Natural killer cell (primary cell): Measurements from ENCODE around the gene SMTNL1. TPM values are rescaled to one million over a fixed set of nuclear protein-coding genes. Genes with fewer than 3 reads are reported as not detected.
A peak's percentile ranks its signal among the peaks of the same experiment; 100 is the strongest.

ENCODE experiments used
- ATAC-seq, 3 donors: fragments of 150-1000 bp in 2 of 3; fragments of 200-7000 bp in 1 of 3; cut with Tn5 transposase; 1 replicate in 1 of 3; 2 replicates in 2 of 3; pipeline ENCODE4 v1.10.0; 2021; ENCODE audit warnings: mild to moderate bottlenecking in 2 of 3, moderate library complexity in 2 of 3
- DNase-seq, 2 donors: peaks; one replicate each; pipeline versions ENCODE4 v3.0.0 to v3.0.0-alpha.2; 2013 to 2021; ENCODE audit warnings: mixed read lengths in 1 of 2
- H3K27ac ChIP-seq: one replicate; pipeline ENCODE4 v1.5.1; 2013; ENCODE audit warnings: mild to moderate bottlenecking, low read length
- H3K27me3 ChIP-seq: one replicate; pipeline ENCODE4 v1.6.1; 2013; ENCODE audit warnings: low read length; ENCODE audit not compliant: control insufficient read depth, insufficient read depth
- H3K36me3 ChIP-seq: one replicate; pipeline ENCODE4 v1.6.1; 2013; ENCODE audit warnings: low read length; ENCODE audit not compliant: control insufficient read depth, insufficient read depth
- H3K4me1 ChIP-seq: one replicate; pipeline ENCODE4 v1.6.1; 2013; ENCODE audit warnings: low read length; ENCODE audit not compliant: control insufficient read depth, insufficient read depth
- H3K4me3 ChIP-seq: one replicate; pipeline ENCODE4 v1.5.1; 2013; ENCODE audit warnings: low read length
- H3K9me3 ChIP-seq: one replicate; pipeline ENCODE4 v1.6.1; 2013; ENCODE audit warnings: low read length; ENCODE audit not compliant: control insufficient read depth, insufficient read depth
- H3K27ac Mint-ChIP-seq, 2 donors: one replicate each; pipeline ENCODE4 v1.8.0; 2022; ENCODE audit warnings: mild to moderate bottlenecking in 2 of 2, mixed read lengths in 2 of 2, moderate library complexity in 1 of 2
- H3K27me3 Mint-ChIP-seq, 2 donors: one replicate each; pipeline ENCODE4 v1.8.0; 2022; ENCODE audit warnings: low read depth in 2 of 2, mixed read lengths in 2 of 2
- H3K36me3 Mint-ChIP-seq: one replicate; pipeline ENCODE4 v1.8.0; 2022; ENCODE audit warnings: mixed read lengths
- H3K4me1 Mint-ChIP-seq, 2 donors: one replicate each; pipeline ENCODE4 v1.8.0; 2022; ENCODE audit warnings: mixed read lengths in 2 of 2
- H3K4me3 Mint-ChIP-seq: one replicate; pipeline ENCODE4 v1.8.0; 2022; ENCODE audit warnings: mild to moderate bottlenecking, moderate library complexity, mixed read lengths
- H3K9me3 Mint-ChIP-seq, 2 donors: one replicate each; pipeline ENCODE4 v1.8.0; 2022; ENCODE audit warnings: mixed read lengths in 2 of 2
- WGBS: methylation state at CpG from one replicate; pipeline ENCODE4 v1.1.7; 2013; ENCODE audit warnings: missing lambda C conversion rate; ENCODE audit not compliant: insufficient coverage; 5-methylcytosine and 5-hydroxymethylcytosine counted together
- intact Hi-C: fragments of 100-400 bp; cut with micrococcal nuclease; formaldehyde crosslinking; loops from one replicate; pipeline ENCODE4 v1.14.2; 2022
- total RNA-seq, 4 donors: library from RNA; stranded (reverse); fragments of 120-200 nt in 1 of 4; gene quantifications; one replicate each; pipeline versions ENCODE4 v1.2.3 to v1.2.4, GENCODE V29; 2013 to 2022
- TF ChIP-seq, protein P1 (sequence below): fragments of 200-600 bp; IDR thresholded peaks from one replicate; pipeline ENCODE4 v1.8.0; 2022; ENCODE audit warnings: antibody characterized with exemption

Gene SMTNL1
- total RNA-seq, 3 donors from 2014 or later (not counting 1 experiment from before 2014, with no cell fraction given), result not detected

DNA sequence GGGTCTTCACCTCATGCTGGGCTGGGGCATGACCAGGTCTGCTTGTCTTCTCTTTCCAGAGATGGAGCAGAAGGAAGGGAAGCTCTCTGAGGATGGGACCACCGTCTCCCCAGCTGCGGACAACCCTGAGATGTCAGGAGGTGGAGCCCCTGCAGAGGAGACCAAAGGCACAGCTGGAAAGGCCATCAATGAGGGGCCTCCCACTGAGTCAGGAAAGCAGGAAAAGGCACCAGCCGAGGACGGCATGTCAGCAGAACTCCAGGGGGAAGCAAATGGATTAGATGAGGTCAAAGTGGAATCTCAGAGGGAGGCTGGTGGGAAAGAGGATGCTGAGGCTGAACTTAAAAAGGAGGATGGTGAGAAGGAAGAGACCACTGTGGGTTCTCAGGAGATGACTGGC, 5.2 kb downstream of the SMTNL1 start:
- Histone ChIP-seq H3K9me3 (no peaks in the 10 kb centered on the region), H3K4me3 (no peak overlapping the region), H3K36me3 (peaks cover 2% of the 10 kb centered on the region), H3K27me3 (no peaks in the 10 kb centered on the region), H3K4me1 (peaks cover 9% of the 10 kb centered on the region), H3K27ac (no peak overlapping the region)
- Mint-ChIP-seq H3K4me3 (no peak overlapping the region), H3K36me3 (no peaks in the 10 kb centered on the region), H3K4me1 (peaks cover 0 to 6% of the 10 kb centered on the region in 2 donors), H3K27me3 (no peaks in the 10 kb centered on the region), H3K27ac (peak overlapping the region in 1 of 2 donors; percentile 68), H3K9me3 (no peaks in the 10 kb centered on the region)
- intact Hi-C loops, result no loop called here
- 97% methylated on average over 4 of the region's 4 CpGs for WGBS
- TF ChIP-seq, protein P1, sequence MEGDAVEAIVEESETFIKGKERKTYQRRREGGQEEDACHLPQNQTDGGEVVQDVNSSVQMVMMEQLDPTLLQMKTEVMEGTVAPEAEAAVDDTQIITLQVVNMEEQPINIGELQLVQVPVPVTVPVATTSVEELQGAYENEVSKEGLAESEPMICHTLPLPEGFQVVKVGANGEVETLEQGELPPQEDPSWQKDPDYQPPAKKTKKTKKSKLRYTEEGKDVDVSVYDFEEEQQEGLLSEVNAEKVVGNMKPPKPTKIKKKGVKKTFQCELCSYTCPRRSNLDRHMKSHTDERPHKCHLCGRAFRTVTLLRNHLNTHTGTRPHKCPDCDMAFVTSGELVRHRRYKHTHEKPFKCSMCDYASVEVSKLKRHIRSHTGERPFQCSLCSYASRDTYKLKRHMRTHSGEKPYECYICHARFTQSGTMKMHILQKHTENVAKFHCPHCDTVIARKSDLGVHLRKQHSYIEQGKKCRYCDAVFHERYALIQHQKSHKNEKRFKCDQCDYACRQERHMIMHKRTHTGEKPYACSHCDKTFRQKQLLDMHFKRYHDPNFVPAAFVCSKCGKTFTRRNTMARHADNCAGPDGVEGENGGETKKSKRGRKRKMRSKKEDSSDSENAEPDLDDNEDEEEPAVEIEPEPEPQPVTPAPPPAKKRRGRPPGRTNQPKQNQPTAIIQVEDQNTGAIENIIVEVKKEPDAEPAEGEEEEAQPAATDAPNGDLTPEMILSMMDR, result no peak
- DNase-seq (no peak), ATAC-seq (no peak)

DNA sequence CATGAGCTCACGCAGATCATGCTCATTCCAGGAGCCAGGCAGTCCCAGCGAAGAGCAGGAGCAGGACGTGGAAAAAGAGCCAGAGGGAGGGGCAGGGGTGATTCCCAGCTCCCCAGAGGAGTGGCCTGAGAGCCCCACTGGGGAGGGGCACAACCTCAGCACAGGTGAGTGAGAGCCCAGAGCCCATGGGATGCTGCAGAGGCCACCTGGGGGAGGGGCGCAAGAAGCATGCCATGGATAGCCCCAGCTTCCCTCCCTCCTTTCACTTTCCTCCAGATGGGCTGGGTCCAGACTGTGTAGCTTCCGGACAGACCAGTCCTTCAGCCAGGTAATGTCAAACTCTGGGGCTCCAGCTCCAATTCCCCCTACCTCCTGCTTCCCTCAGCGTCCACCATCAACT, 6.2 kb downstream of the SMTNL1 start:
- peaks cover 0 to 8% of the 10 kb centered on the region in 2 donors for H3K4me1 Mint-ChIP-seq
- H3K27me3 ChIP-seq, result no peaks in the 10 kb centered on the region
- no peaks in the 10 kb centered on the region for H3K36me3 Mint-ChIP-seq
- no peaks in the 10 kb centered on the region for H3K9me3 Mint-ChIP-seq
- no peaks in the 10 kb centered on the region for H3K9me3 ChIP-seq
- TF ChIP-seq, protein P1, result no peak
- DNase-seq (no peak), ATAC-seq (no peak)
- intact Hi-C loops, result no loop called here
- H3K27ac Mint-ChIP-seq, result no peak overlapping the region
- H3K36me3 ChIP-seq, result peaks cover 2% of the 10 kb centered on the region
- 92% methylated on average over 6 of the region's 6 CpGs for WGBS
- no peaks in the 10 kb centered on the region for H3K27me3 Mint-ChIP-seq
- H3K4me1 ChIP-seq, result peaks cover 15% of the 10 kb centered on the region
- H3K4me3 ChIP-seq, result no peak overlapping the region
- H3K4me3 Mint-ChIP-seq, result no peak overlapping the region
- H3K27ac ChIP-seq, result no peak overlapping the region

DNA sequence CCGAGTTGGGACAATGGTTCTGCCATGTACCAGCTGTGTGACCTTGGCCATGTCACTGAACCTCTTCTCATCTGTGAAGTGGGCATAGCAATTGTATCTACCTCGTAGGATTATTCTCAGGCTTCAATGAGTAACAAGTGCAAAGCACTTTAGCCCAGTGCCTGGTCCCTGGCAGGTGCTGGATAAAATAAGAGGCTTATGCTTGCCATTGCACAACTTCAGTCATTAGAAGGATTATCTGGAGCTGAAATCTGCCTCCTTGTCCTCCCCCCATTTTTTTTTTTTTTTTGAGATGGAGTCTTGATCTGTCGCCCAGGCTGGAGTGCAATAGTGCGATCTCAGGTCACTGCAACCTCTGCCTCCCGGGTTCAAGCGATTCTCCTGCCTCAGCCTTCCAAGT, 7.2 kb downstream of the SMTNL1 start:
- H3K9me3 ChIP-seq, result no peaks in the 10 kb centered on the region
- Mint-ChIP-seq H3K36me3 (no peaks in the 10 kb centered on the region), H3K4me3 (no peak overlapping the region), H3K4me1 (peaks cover 0 to 8% of the 10 kb centered on the region in 2 donors), H3K27me3 (no peaks in the 10 kb centered on the region), H3K27ac (no peak overlapping the region), H3K9me3 (no peaks in the 10 kb centered on the region)
- no peak overlapping the region for H3K27ac ChIP-seq
- 96% methylated on average over 6 of the region's 6 CpGs for WGBS
- peaks cover 6% of the 10 kb centered on the region for H3K36me3 ChIP-seq
- peaks cover 15% of the 10 kb centered on the region for H3K4me1 ChIP-seq
- TF ChIP-seq, protein P1, result no peak
- ATAC-seq (no peak), DNase-seq (no peak)
- intact Hi-C loops, result no loop called here
- H3K4me3 ChIP-seq, result no peak overlapping the region
- no peaks in the 10 kb centered on the region for H3K27me3 ChIP-seq

DNA sequence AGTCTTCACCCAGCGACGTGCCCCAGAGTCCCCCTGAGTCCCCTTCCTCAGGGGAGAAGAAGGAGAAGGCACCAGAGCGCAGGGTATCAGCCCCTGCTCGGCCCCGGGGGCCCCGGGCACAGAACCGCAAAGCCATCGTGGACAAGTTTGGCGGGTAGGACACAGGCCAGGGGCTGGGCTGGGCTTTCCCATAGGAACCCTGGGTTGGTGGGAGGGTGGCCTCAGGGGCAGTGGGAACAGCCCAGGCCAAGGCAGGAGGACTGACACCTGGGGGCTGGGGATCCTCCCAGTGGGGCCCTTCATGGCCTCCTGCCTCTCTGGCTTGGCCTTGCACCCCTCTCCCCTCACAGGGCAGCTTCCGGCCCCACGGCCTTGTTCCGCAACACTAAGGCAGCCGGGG, 8.5 kb downstream of the SMTNL1 start:
- Mint-ChIP-seq H3K36me3 (no peaks in the 10 kb centered on the region), H3K27me3 (no peaks in the 10 kb centered on the region), H3K4me3 (no peak overlapping the region), H3K27ac (no peak overlapping the region), H3K4me1 (peaks cover 0 to 8% of the 10 kb centered on the region in 2 donors), H3K9me3 (no peaks in the 10 kb centered on the region)
- ATAC-seq (no peak), DNase-seq (no peak)
- H3K9me3 ChIP-seq, result no peaks in the 10 kb centered on the region
- no peak overlapping the region for H3K27ac ChIP-seq
- intact Hi-C loops, result no loop called here
- TF ChIP-seq, protein P1, result no peak
- no peaks in the 10 kb centered on the region for H3K27me3 ChIP-seq
- H3K36me3 ChIP-seq, result peaks cover 19% of the 10 kb centered on the region
- WGBS, result 98% methylated on average over 13 of the region's 13 CpGs
- no peak overlapping the region for H3K4me3 ChIP-seq
- peaks cover 15% of the 10 kb centered on the region for H3K4me1 ChIP-seq
